AG10803 (cell line): Measurements from ENCODE around the gene DDC.
"Not testable (repeated sequence)": the region's sequence is repeated elsewhere in the genome, so short reads cannot be mapped to it uniquely, and the experiment has no call there.

ENCODE experiments used
- DNase-seq: peaks from one replicate; pipeline ENCODE4 v3.0.0; 2010; ENCODE audit warnings: low read depth
- H3K4me3 ChIP-seq: 2 replicates; pipeline ENCODE4 v1.5.1; 2011; ENCODE audit warnings: mild to moderate bottlenecking, low read length, control low read depth
- TF ChIP-seq, protein P1 (sequence below): conservative IDR thresholded peaks from 2 replicates; pipeline ENCODE4 v1.5.1; 2011; ENCODE audit warnings: mild to moderate bottlenecking, low read length, control low read depth, inconsistent platforms

The DDC gene

DNA sequence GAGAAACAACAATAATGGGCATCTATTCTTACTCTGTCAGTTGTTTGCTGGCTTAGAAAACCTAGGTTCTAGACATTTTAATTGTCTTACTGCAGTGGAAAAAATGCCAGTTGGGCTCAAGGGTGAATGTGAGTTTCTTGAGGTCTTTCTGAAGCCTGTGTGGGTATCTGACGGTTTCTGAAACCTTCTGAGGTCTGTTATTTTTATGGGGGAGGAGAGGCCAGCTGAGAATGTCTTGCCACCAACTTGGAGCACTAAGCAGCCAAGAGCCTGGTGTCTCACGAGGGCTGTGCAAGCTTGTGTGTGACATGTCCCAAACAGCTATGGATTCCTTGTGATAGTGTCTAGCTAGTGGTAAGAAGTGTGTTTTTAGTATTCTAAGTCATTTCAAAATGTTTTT, 24.2 kb upstream of the DDC start:
- TF ChIP-seq, protein P1, sequence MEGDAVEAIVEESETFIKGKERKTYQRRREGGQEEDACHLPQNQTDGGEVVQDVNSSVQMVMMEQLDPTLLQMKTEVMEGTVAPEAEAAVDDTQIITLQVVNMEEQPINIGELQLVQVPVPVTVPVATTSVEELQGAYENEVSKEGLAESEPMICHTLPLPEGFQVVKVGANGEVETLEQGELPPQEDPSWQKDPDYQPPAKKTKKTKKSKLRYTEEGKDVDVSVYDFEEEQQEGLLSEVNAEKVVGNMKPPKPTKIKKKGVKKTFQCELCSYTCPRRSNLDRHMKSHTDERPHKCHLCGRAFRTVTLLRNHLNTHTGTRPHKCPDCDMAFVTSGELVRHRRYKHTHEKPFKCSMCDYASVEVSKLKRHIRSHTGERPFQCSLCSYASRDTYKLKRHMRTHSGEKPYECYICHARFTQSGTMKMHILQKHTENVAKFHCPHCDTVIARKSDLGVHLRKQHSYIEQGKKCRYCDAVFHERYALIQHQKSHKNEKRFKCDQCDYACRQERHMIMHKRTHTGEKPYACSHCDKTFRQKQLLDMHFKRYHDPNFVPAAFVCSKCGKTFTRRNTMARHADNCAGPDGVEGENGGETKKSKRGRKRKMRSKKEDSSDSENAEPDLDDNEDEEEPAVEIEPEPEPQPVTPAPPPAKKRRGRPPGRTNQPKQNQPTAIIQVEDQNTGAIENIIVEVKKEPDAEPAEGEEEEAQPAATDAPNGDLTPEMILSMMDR: no peak
- H3K4me3 ChIP-seq: no peak overlapping the region
- no peak for DNase-seq

DNA sequence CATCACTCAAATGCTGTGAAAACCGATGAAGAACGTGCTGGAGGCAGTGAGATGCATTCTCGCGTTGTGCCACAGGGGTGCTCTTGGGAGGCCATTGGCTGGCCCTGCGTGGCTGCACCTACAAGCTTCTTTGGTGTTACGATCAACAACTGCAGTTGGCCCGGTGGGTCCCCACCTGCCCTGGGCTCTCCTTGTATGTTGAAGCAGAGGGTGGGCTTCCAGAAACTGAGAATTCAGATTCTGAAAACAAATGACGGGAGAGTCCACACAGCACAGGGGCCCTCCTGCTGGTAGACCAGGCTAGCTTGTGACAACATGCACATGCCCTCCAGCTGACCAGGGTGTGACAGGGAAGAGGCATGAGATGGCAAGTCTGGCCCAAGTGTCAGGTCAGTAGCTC, 23.7 kb upstream of the DDC start:
- no peak overlapping the region for H3K4me3 ChIP-seq
- DNase-seq: no peak
- TF ChIP-seq, protein P1: 0 out of 2 replicates have a peak, but pooled peaks have one; percentile 17

DNA sequence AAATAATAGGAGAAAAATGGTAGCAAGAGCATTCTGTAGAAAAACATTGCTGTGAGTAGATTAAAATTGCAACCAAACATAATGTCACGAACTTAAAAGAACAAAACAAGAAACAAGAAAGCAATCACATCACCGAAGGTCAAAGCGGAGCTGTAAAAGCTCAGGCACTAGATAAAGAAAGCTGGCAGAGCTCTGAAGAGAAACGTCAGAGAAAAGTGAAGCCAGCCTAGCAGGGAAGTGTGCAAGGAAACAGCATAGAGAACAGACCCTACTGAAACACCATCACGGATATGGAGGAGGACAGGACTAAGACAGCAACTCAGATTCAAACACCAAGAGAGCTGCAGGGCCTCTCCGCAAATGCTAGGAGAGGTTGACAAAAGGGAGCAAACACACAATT, 22.5 kb upstream of the DDC start:
- TF ChIP-seq, protein P1: no peak
- no peak for DNase-seq
- H3K4me3 ChIP-seq: no peak overlapping the region

DNA sequence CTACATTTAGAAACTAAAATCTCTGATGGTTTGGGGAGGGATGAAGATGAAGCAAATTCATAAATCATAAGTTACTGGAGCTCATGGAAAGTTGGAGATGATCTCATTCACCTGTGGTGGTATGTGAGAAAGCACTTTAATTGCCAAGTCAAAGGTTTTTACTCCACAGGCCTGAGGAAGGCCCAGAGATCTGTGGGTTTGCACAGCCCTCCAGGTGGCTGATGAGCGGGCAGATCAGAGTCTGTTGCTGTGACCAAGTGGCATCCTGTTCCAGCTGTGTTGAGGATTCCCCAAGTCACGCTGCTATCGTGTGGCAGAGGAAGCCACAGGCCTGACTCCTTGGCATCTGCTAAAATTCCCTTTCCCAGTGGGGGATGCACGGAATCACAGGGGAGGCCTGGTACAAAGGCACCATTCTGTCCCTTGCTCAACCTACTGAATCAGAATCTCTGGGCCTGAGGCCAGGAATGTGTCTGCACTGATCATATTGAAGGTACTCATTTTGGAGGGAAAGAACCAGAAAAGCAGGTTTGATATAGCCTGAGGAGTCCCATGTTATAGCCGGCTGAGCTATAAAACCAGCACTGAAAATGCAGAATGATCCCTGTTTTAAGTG, 19.7 kb upstream of the DDC start:
- H3K4me3 ChIP-seq: no peak overlapping the region
- TF ChIP-seq, protein P1: no peak
- DNase-seq: no peak

DNA sequence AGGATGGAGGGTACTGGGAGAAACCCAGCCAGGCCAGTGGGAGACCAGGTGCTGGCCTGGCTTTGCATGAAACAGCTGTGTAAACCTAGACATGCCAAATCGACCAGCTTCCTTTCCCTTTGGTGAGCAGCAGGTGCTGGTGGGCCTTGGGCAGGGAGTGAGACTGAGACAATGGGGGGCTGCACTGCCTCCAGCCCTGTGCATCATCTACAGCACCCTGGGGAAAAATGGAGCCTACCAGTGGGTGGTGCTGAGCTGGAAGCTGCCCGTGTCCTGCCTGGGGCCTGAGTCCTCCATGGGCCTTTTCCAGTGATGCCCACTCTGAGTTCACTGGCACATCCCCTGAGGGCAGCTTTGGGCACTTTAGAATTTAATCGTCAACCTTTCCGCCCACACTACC, 19.2 kb upstream of the DDC start:
- H3K4me3 ChIP-seq: no peak overlapping the region
- no peak for DNase-seq
- TF ChIP-seq, protein P1: no peak

DNA sequence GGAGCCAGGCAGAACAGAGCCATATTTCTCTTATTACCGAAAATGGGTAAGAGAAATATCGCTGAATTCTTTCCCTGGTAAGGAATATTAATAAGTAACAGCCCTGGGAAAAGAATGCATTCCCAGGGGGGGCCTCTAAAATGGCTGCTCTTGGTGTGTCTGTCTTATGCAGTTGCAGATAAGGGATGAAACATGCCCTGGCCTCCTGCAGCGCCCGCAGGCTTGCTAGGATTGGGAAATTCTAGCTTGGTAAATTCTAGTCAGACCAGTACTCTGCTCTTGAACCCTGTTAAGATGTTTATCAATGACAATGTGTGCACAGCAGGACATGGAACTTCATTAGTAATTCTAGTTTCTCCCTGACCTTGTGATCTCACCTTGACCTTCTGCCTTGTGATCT, 18.1 kb upstream of the DDC start:
- DNase-seq, H3K4me3 ChIP-seq: not testable (repeated sequence)

DNA sequence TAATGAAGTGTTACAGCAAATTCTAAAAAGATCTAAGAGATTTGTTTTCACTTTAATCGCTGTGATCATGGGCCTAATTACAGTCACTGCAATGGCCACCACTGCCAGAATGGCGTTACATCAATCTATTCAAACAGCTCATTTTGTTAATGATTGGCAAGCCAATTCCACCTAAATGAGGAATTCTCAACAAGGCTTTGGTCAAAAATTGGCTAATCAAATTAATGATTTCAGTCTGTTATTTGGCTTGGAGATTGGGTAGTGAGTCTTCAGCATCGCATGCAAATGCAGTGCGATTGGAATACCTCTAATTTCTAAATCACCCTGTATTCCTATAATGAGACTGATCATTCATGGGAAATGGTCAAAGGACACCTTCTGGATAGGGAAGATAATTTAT, 17.1 kb upstream of the DDC start:
- not testable (repeated sequence) for DNase-seq, H3K4me3 ChIP-seq

DNA sequence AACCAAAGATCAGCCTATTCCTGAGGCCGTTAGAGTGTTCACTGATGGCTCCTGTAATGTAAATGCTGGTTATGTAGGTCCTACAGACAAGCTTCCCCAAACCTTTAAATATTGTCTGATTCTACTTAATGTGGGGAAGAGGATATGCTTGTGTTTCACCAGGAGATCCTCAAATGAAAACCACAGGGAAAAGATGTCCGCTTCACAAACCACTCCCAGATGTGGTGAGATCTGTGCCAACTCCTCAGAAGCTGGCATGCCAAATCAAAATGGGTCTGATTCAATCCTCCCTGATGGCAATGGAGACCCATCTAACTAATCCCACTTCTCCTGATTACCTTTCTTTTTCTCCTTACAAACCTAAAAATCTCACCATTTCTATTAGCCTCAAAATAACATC, 15.5 kb upstream of the DDC start:
- H3K4me3 ChIP-seq: not testable (repeated sequence)
- peak; percentile 20 for DNase-seq

DNA sequence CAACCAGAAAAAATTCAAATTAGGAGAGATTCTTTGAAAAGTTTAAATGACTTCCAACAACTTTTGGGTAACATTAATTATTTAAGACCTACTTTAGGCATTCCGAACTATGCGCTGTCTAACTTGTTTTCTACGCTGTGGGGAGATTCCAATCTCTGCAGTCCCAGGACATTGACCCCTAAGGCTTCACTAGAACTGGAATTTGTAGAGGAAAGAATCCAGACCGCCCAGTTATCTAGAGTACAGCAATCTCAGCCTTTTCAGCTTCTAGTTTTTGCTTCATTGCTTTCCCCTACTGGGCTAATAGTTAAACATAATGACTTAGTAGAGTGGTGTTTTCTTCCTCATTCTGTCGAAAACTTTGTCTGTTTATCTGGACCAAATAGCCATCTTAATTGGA, 14.9 kb upstream of the DDC start:
- no peak overlapping the region for H3K4me3 ChIP-seq
- TF ChIP-seq, protein P1: no peak
- DNase-seq: no peak

DNA sequence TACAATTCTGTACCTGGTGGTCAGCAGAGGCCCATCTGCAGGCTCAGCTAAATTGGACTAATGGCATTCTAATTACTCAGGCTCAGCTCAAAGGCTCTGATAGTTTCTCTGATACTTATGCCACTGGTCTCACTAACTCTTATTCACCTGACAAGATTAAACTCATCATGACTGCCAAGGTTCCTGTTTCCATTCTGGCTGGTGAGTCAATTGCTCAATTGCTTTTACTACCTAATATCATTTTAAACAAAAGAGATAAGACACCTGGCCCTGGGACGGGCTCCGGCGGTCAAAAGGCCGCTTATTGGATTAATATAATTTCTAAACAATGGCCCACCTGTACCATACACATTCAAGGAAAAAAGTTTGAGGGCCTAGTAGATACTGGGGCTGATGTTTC, 12.9 kb upstream of the DDC start:
- not testable (repeated sequence) for DNase-seq, H3K4me3 ChIP-seq
